BE2C (cell line): ENCODE data around the gene ZNF785.

Experiments used
- DNase-seq: peaks from one replicate; pipeline ENCODE4 v3.0.0-alpha.2; 2020
- H3K27me3 ChIP-seq: fragments of 250-450 bp; sonication (Bioruptor Pico); 2 replicates; pipeline ENCODE4 v1.5.1; 2020; ENCODE audit warnings: mild to moderate bottlenecking
- H3K36me3 ChIP-seq: fragments of 250-450 bp; sonication (Bioruptor Pico); 2 replicates; pipeline ENCODE4 v1.5.1; 2020; ENCODE audit warnings: mild to moderate bottlenecking
- H3K4me1 ChIP-seq: fragments of 250-450 bp; sonication (Bioruptor Pico); 2 replicates; pipeline ENCODE4 v1.5.1; 2020
- H3K4me3 ChIP-seq: 2 replicates; pipeline ENCODE4 v1.5.1; 2011; ENCODE audit warnings: low read depth, low read length
- H3K9me3 ChIP-seq: fragments of 250-450 bp; sonication (Bioruptor Pico); 2 replicates; pipeline ENCODE4 v1.5.1; 2020
- TF ChIP-seq, protein P1 (sequence below): IDR thresholded peaks from 2 replicates; pipeline ENCODE4 v1.5.1; 2012; ENCODE audit warnings: mild to moderate bottlenecking, low read depth, low read length

Gene ZNF785

GRCh38 chr16:30561089-30561816, 24.2 kb downstream of the ZNF785 start:
- H3K4me3 ChIP-seq = no peak overlapping the region
- H3K9me3 ChIP-seq = no peaks in the 10 kb centered on the region
- no peak for DNase-seq
- no peaks in the 10 kb centered on the region for H3K27me3 ChIP-seq
- TF ChIP-seq, protein P1, sequence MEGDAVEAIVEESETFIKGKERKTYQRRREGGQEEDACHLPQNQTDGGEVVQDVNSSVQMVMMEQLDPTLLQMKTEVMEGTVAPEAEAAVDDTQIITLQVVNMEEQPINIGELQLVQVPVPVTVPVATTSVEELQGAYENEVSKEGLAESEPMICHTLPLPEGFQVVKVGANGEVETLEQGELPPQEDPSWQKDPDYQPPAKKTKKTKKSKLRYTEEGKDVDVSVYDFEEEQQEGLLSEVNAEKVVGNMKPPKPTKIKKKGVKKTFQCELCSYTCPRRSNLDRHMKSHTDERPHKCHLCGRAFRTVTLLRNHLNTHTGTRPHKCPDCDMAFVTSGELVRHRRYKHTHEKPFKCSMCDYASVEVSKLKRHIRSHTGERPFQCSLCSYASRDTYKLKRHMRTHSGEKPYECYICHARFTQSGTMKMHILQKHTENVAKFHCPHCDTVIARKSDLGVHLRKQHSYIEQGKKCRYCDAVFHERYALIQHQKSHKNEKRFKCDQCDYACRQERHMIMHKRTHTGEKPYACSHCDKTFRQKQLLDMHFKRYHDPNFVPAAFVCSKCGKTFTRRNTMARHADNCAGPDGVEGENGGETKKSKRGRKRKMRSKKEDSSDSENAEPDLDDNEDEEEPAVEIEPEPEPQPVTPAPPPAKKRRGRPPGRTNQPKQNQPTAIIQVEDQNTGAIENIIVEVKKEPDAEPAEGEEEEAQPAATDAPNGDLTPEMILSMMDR = no peak
- H3K4me1 ChIP-seq = no peaks in the 10 kb centered on the region
- H3K36me3 ChIP-seq = no peaks in the 10 kb centered on the region

GRCh38 chr16:30559690-30560089, 25.8 kb downstream of the ZNF785 start:
- DNase-seq = no peak
- Histone ChIP-seq H3K9me3 (no peaks in the 10 kb centered on the region), H3K4me3 (no peak overlapping the region), H3K27me3 (no peaks in the 10 kb centered on the region), H3K36me3 (peaks cover 11% of the 10 kb centered on the region), H3K4me1 (no peaks in the 10 kb centered on the region)
- TF ChIP-seq, protein P1 = no peak

DNA sequence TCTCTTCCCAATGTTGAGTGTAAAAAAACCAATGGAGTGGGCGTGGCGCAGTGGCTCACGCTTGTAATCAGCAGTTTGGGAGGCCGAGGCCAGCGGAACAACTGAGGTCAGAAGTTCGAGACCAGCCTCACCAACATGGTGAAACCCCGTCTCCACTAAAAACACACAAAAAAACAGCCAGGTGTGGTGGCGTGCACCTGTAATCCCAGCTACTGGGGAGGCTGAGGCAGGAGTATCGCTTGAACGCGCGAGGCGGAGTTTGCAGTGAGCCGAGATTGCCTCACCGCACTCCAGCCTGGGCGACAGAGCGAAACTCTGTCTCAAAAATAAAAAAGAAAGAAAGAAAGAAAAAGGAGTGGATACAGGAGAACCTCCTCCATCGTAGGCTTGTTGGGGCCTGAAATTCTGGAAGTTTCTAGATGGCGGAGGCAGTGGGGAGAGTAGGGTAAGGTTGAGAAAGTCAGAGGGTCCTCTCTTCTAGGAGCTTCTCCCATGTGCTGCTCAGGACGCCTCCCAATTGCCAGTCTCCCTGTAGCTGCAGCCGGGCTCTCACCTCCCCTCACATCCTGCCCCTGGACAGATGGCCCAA, 26.6 kb downstream of the ZNF785 start:
- H3K36me3 ChIP-seq = peaks cover 17% of the 10 kb centered on the region
- peak; percentile 24 for DNase-seq
- H3K4me3 ChIP-seq = peak overlapping the region; percentile 85
- no peaks in the 10 kb centered on the region for H3K27me3 ChIP-seq
- H3K9me3 ChIP-seq = no peaks in the 10 kb centered on the region
- no peaks in the 10 kb centered on the region for H3K4me1 ChIP-seq
- TF ChIP-seq, protein P1 = no peak

DNA sequence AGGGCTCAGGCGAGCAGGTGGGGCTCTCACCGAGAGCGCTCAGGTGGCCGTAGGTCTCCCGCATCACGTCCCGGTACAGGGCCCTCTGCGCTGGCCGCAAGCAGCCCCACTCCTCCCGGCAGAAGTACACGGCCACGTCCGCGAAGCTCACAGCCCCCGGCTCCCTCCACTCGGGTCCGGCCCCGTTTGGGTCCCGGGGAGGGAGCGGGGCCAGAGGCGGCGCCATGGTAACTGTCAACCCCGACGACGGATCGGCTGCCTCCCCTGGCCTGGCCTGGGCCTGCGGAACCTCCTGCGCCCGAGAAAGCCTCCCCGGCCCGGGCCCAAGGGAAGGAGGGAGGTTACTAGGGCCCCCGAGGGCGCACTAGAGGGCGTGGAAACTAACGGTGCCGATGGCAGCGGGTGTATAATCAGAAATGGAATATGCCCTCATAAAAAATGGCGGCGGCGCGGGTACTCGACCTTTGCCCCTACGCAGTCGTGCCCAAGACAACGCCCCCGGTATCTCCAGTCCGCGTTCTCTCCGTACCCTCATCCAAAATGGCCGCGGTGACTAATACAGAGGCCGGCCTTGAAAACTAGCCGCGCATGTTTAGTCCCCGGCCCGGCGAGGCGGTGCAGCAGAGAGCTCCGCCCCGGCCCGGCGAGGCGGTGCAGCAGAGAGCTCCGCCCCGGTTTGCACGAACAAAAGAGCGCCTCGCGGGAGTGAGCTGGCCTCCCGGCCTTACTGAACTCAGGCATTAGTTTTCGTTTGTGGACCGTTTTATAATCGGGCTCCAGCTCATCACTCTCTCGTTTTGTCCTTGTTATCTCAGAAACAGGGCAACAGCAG, 27.3 kb downstream of the ZNF785 start, which contains the start of gene ZNF764:
Gene ZNF764 (minus strand): TSS at position 418 of the 832 bp plus-strand sequence. CDS start 192 bp downstream, at position 226.
- H3K9me3 ChIP-seq = no peaks in the 10 kb centered on the region
- peak within 1 kb of the TSS; percentile 85 for H3K4me3 ChIP-seq
- DNase-seq = peak; percentile 96
- H3K4me1 ChIP-seq = no peaks in the 10 kb centered on the region
- no peaks in the 10 kb centered on the region for H3K27me3 ChIP-seq
- TF ChIP-seq, protein P1 = no peak
- H3K36me3 ChIP-seq = peaks cover 19% of the 10 kb centered on the region

DNA sequence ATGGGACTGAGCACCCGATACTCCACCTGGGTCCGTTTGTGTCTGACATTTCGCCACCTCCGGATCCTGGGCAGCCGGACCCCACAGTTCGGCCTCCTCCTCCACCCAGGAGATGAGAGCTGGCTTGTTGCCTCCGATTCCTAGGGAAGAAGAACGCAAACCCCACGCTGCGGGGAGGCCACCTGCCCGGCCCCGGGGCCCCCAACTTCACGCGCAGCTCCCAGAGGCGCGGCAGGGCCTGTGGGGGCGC, 27.9 kb downstream of the ZNF785 start:
- Histone ChIP-seq H3K27me3 (no peaks in the 10 kb centered on the region), H3K4me3 (peak overlapping the region; percentile 85), H3K9me3 (no peaks in the 10 kb centered on the region), H3K4me1 (no peaks in the 10 kb centered on the region), H3K36me3 (peaks cover 23% of the 10 kb centered on the region)
- TF ChIP-seq, protein P1 = no peak
- no peak for DNase-seq
